Epithelial cell of esophagus (primary cell): Measurements from ENCODE around the gene RIIAD1.
"Not testable (repeated sequence)": the region's sequence is repeated elsewhere in the genome, so short reads cannot be mapped to it uniquely, and the experiment has no call there.

Experiments used
- DNase-seq: peaks from one replicate; pipeline ENCODE4 v3.0.0; 2010; ENCODE audit warnings: low read depth
- H3K4me3 ChIP-seq: 2 replicates; pipeline ENCODE4 v1.5.1; 2011; ENCODE audit warnings: mild to moderate bottlenecking, low read length, control low read depth
- CTCF ChIP-seq: IDR thresholded peaks from 2 replicates; pipeline ENCODE4 v1.5.1; 2011; ENCODE audit warnings: low read depth, mild to moderate bottlenecking, low read length, control low read depth, inconsistent platforms; ENCODE audit not compliant: insufficient read depth; ENCODE audit errors: missing control alignments

The RIIAD1 gene

GRCh38 chr1:151733126-151733525 is 11.8 kb downstream of the RIIAD1 start:
- no peak for TF ChIP-seq CTCF
- no peak overlapping the region for H3K4me3 ChIP-seq
- DNase-seq: no peak

DNA sequence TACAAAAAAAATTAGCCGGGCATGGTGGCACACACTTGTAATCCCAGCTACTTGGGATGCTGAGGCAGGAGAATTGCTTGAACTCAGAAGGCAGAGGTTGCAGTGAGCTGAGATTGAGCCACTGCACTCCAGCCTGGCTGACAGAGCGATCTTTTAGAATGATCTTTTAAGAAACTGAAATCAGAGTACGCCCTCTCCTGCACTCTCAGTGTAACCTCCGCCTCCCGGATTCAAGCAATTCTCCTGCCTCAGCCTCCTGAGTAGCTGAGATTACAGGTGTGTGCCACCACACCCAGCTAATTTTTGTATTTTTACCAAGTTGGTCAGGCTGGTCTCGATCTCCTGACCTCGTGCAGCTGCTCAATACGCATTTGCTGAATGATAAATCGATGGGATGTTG is 12.7 kb downstream of the RIIAD1 start:
- H3K4me3 ChIP-seq, DNase-seq: not testable (repeated sequence)

DNA sequence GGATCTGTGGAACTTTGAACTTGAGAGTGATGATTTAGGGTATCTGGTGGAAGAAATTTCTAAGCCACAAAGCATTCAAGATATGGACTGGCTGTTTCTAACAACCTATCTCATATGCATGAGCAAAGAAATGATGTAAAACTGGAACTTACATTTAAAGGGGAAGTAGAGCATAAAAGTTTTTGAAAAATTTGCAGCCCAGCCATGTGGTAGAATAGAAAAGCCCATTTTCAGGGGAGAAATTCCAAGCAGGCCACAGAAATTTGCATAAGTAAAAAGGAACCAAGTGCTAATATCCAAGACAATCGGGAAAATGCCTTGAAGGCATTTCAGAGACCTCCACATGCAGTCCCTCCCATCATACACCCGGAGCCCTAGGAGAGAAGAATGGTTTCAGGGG is 15.7 kb downstream of the RIIAD1 start:
- H3K4me3 ChIP-seq: no peak overlapping the region
- DNase-seq: no peak
- no peak for TF ChIP-seq CTCF

GRCh38 chr1:151737479-151737878 is 16.2 kb downstream of the RIIAD1 start:
- no peak for TF ChIP-seq CTCF
- no peak overlapping the region for H3K4me3 ChIP-seq
- DNase-seq: no peak

DNA sequence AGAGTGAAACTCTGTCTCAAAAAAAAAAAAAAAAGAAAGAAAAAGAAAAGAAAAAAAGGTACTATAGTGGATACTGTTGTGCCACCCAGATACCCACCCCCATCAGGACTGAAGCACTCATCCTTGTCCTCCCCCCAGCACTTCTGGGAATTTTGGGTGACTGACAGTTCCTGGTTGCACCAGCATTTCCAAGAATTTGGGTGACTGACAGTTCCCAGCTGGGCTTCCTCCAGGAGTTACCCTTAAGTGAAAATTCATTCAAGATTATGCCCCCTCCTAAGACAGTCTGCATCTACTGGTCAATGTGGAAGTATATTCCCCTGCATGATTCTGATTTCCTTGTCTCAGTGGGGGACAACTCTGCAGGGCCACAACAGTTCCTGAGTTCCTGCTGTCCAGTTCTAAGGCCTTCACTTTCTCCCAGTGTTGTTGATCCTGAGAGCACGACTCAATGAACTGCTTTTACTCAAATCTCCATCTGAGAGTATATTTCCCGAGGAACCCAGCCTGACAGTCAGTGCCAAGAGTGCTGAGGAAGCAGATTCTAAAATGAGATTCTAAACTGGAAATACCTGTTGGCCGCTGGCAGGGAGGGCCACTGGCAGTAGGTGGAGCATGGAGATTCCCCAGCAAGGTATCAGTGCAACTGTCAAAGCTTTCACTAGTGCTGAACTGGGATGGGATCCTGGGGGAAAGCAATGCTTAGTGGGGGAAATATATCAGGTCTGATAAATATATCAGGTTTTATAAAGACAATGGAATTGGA is 18.5 kb downstream of the RIIAD1 start:
- peak; percentile 39 for TF ChIP-seq CTCF
- H3K4me3 ChIP-seq: no peak overlapping the region
- peak; percentile 87 for DNase-seq

- no peak for TF ChIP-seq CTCF
- DNase-seq: no peak
- no peak overlapping the region for H3K4me3 ChIP-seq
These were observed 20.2 kb downstream of the RIIAD1 start for GRCh38 chr1:151741516-151741915.

- DNase-seq: peak; percentile 57
- no peak overlapping the region for H3K4me3 ChIP-seq
- no peak for TF ChIP-seq CTCF
These were observed 35.0 kb downstream of the RIIAD1 start for GRCh38 chr1:151756291-151756690.
